ENCODE results near the gene MED13.

The MED13 gene

GRCh38 chr17:62064791-62065563 is at the start of gene MED13:
Gene MED13 (minus strand): TSS chr17:62065278. CDS start chr17:62065205, 73 bp downstream.
- DNase-seq = peak; percentile 33

DNA sequence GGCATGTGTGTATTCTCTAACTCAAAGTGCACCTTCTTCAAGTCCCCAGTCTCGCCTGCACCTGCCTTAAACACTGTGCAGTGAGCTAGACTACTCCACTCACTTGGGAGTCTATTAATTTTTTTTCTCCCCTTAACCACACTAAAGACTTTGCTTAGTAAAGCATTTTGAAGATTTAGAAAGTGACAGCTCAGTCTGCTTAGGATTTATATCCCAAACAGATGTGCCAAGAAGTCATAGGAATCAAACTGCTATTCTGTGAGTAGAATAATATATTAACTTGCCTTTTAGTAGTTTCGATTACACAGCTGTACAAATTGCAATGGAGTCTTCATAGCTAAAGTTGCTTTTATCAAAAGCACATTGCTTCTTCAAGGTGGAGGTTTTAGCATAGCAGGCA is 47.2 kb upstream of the MED13 start:
- DNase-seq = no peak

GRCh38 chr17:62111562-62112171 is 46.6 kb upstream of the MED13 start:
- DNase-seq = no peak

DNA sequence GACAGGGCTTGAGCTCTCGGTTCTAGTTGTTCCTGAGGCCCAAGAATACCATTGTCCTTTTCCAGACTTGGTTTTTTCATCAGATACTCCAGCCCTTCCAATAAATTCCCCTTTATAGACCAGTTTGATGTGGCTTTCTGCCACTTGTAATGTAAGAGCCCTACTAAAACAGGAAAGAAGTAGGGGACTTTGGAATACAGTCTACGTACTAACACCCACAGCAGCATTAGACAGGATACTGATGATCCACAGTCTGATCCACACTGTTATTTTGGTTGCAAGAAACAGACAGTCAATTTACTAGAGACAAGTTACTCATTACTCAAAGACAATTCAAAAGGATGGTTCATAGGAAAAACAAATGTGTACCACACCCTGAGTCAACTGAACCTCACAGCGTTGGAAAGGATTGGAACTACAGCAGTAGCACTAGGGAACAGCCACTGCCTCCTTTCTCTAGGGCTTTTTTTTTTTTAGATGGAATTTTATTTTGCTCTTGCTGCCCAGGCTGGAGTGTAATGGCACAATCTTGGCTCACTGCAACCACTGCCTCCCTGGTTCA is 45.9 kb upstream of the MED13 start:
- DNase-seq = no peak

GRCh38 chr17:62109924-62110323 is 44.8 kb upstream of the MED13 start:
- DNase-seq = no peak

DNA sequence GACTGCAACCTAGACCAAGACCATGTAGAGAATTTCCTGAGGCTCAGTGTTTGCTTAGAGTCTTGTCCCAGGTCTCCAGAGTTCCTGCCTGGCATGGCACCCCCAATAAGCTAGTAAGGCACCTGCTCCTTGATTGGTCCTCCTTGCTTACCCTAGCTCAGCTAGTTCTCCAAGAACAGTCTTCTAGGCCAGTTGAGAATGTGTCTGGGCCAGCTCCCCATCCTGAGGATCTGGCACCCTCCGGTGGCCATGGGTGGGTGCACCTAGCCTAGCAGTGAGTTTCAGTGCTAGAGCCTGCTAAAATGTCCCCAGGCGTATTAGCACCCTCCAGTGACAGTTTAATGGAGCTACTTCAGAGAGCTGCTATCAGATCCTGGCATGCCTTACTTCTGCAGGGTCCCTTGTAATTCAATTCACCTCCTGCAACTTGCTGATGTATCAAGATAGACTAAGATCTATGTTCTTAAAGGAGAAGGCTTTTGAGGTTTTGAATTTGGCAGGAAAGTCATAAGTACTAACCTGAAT is 44.4 kb upstream of the MED13 start:
- DNase-seq = peak; percentile 48

- no peak for DNase-seq
Observed at GRCh38 chr17:62105861-62106260, 40.8 kb upstream of the MED13 start.

DNA sequence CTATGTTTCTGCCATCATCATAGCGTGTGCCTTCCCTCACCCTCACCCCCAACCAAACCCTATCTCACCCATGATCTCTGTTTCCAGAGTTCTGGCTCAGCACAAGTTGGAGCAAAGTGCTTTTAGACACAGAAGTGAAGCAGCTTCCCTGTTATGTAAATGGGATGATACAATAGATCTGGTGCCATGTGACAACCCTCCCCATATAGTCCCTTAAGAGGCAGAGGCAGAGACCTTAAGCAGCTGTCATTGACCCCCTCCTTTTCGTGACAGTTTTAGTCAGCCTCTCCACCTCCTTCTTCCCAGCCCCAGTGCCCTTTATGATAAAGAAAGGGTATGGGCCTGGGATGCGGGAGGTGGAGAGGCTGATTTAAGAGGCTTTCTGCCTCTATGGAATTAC is 40.3 kb upstream of the MED13 start:
- no peak for DNase-seq

- no peak for DNase-seq
Observed at GRCh38 chr17:62101515-62101914, 36.4 kb upstream of the MED13 start.

- no peak for DNase-seq
Observed at GRCh38 chr17:62101090-62101489, 36.0 kb upstream of the MED13 start.

GRCh38 chr17:62100055-62100454 is 35.0 kb upstream of the MED13 start:
- DNase-seq = no peak

DNA sequence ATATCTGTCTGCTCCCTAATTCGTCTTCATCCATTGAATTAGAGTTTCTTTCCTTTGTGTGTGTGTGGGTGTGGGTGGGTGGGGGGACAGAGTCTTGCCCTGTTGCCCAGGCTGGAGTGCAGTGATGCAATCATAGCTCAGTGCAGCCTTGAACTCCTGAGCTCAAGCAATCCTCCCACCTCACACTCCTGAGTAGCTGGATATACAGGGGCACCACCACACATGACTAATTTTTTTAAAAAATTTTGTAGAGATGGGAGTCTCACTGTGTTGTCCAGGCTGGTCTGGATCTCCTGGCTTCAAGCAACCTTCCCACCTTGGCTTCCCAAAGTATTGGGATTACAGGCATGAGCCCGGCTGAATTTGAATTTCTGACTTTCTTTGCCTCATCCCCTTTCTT is 34.5 kb upstream of the MED13 start:
- no peak for DNase-seq

DNA sequence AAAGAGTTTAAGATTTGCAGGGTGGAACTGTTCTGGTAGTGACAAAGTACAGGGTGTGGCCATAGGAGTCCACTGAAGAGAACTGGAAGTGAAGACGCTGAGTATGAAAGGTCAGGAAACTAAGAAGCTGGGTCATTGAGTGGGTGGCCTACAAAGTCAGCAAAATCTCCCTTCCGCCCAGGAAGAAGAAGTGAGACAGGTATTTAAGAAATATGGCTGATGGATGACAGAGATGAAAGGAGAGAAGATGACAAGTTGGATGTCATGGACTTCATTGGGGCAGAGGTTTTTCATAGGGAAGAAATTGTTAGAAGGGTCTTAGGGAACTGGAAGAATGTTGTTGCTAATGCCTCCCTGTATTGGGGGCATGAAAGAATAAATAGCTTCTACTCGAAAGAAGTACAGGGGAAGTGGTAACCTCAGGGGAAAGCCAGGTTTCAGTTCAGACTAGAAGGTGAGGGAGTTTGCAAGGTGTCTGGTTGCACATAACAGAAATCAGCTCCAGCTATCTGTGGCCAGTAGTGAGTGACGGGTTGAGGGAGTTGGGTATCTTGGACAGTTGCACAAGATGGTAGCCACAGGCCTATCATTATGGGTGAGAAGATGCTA is 33.6 kb upstream of the MED13 start:
- DNase-seq = no peak

DNA sequence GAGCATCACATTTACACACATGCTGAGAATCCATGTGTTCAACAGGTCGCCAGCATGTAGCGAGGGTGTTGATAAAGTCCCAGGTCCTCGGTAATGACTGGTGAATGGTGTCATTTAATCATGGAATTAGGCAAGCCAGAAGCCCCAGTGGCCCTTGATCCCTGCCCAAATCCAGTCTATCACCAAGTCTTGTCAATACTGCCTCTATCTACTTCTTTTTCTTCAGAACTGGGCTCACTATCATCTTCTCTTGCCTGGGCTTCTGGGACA is 31.3 kb upstream of the MED13 start:
- no peak for DNase-seq

- no peak for DNase-seq
Observed at GRCh38 chr17:62094175-62094574, 29.1 kb upstream of the MED13 start.

DNA sequence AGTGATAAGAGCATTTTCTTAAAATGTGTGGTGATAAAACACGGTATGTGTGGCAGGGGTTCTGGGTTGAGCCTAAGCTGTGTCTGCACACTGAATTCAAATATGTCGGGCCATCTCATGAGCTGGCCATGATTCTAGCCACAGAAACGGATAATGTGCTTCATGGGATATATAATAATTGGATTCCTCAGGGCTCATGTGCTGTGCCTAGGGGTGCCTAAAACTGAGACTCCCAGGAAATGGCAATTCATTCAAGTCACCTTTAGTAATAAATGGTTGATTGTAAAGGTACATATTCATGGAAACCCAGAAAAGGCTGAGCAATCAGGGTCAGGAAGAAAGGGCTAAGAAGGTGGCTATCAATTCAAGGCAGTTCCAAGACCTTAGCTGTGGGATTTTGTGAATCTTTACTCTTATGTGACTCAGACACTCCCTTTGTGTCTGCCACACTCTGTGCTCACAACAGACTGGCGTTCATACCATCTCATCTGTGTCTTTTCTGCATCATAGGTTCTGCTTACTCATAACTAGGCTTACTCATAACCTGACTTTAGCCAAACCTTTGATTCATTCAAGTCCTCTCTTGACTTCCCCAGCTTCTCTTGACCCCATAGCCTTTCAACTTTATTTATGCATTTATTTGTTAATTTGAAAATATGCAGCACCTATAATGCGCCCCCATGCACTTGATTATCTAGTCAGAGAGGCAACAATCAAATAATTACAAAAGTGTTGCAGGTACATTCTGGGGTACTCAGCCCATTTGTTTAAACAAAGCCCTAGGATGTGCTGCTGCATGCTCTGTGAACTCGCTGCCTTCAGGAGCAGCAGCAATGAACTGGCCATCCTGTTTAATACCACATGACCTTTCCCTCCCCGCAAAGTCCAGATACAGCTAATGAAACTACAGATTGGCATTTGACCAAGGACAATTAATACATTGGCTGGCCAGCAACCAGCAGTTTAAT is 28.4 kb upstream of the MED13 start:
- DNase-seq = peak; percentile 78

DNA sequence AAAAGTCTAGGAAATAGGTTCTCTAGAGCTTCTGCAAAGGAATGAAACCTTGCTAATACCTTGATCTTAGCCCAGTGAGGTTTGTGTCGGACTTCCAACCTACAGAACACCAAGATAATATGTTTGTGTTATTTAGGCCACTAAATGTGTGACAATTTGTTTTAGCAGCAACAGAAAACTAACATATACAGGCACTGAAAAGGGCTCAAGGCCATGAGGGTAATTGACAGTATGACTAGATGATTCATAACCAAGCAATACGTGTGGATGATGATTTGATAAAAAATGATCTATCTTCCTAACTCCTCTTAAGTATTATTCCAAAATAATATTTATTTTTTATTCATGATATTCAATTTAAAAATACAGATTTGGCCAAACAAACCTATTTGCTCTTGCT is 27.7 kb upstream of the MED13 start:
- DNase-seq = no peak

DNA sequence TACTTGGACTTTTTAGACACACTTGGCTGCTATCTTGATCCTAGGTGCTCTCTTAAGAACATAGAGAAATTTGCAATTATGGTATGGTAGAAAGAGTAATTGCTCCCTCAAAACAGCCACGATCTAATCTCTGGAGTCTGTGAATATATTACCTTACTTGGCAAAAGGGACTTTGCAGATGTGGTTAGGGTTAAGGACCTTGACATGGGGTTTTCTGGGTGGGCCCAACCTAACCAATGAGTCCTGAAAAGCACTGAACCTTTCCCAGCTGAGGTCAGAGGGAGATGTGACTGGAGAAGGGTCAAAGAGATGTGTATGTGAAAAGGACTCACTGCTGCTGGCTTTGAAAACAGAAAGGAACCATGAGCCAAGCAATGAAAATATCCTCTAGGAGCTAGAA is 26.7 kb upstream of the MED13 start:
- no peak for DNase-seq

DNA sequence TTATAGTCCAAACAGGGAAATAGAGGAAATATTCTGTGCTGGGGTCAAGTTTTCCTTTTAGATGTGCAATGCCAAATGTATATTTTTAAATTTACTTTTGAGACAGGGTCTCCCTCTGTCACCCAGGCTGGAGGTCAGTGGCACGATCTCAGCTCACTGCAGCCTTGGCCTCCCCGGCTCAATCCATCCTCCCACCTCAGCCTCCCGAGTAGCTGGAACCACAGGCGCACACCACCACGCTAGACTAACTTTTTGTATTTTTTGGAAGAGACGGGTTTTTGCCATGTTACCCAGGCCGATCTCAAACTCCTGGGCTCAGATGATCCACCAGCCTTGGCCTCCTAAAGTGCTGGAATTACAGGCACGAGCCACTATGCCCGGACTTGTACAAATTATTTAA is 25.8 kb upstream of the MED13 start:
- no peak for DNase-seq

GRCh38 chr17:62090021-62090824 is 25.1 kb upstream of the MED13 start:
- DNase-seq = no peak

DNA sequence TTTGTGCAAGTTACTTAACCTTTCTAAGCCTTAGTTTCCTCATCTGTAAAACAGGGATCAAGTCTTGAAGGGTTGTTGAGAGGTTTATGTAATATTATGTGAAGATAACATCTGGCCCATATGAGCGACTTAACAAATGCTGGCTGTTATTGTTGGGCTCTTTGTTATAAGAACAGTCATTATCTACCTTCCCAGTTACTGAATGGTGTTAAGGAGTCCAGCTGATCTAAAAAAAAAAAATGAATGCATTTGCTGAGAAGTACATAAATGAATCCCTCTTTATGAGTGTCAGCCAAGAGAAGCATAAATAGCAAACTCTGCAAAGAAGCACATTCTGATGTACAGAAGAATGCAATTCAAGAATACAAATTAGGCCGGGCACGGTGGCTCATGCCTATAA is 24.3 kb upstream of the MED13 start:
- no peak for DNase-seq

DNA sequence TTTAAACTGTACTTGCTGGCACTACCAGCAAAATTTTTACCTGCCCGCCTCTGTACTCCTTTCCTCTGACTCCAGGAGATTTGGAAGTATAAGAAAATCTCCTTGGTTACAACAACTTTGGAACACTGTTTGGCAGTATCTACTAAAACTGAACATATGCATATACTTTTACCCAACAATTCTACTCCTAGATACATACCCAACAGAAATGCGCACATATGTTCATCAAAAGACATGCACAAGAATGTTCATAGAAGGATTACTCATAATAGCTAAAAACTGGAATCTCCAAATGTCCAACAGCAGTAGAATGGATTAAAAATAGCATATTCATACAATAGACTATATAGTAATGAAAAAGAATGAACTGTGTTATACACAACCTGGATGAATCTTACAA is 21.7 kb upstream of the MED13 start:
- no peak for DNase-seq
